GM21786 (cell line): ENCODE measurements around the gene UGT1A9.
"Not testable (repeated sequence)": the region's sequence is repeated elsewhere in the genome, so short reads cannot be mapped to it uniquely, and the experiment has no call there.

Experiments
- ATAC-seq: cut with Tn5 transposase; IDR thresholded peaks from one replicate; pipeline ENCODE4 v1.9.1; 2021; ENCODE audit not compliant: unreplicated experiment

The UGT1A9 gene

GRCh38 chr2:233679196-233679595 lies 7.5 kb downstream of the UGT1A9 start:
- no peak for ATAC-seq

- no peak for ATAC-seq
Measured at GRCh38 chr2:233680361-233681045, 8.8 kb downstream of the UGT1A9 start.

- no peak for ATAC-seq
Measured at GRCh38 chr2:233681521-233682099, 9.9 kb downstream of the UGT1A9 start, which contains the start of gene UGT1A7. TSS of gene UGT1A7 (plus strand) at chr2:233681901. CDS start at chr2:233681938, 37 bp downstream.

- no peak for ATAC-seq
Measured at GRCh38 chr2:233684640-233685039, 12.9 kb downstream of the UGT1A9 start.

GRCh38 chr2:233686928-233687327 lies 15.2 kb downstream of the UGT1A9 start:
- ATAC-seq, result no peak

GRCh38 chr2:233688341-233688740 lies 16.6 kb downstream of the UGT1A9 start:
- ATAC-seq, result no peak

GRCh38 chr2:233689031-233689430 lies 17.3 kb downstream of the UGT1A9 start:
- ATAC-seq, result no peak

GRCh38 chr2:233689501-233689900 lies 17.8 kb downstream of the UGT1A9 start:
- no peak for ATAC-seq

- ATAC-seq, result no peak
Measured at GRCh38 chr2:233690444-233690843, 18.7 kb downstream of the UGT1A9 start.

- no peak for ATAC-seq
Measured at GRCh38 chr2:233691443-233692433, 20.0 kb downstream of the UGT1A9 start.

- no peak for ATAC-seq
Measured at GRCh38 chr2:233692648-233693047, 20.9 kb downstream of the UGT1A9 start, which contains the start of gene UGT1A6. TSS of gene UGT1A6 (plus strand) at chr2:233692890. CDS start at chr2:233693005, 115 bp downstream.

- no peak for ATAC-seq
Measured at GRCh38 chr2:233693963-233694362, 22.3 kb downstream of the UGT1A9 start.

GRCh38 chr2:233698740-233699139 lies 27.0 kb downstream of the UGT1A9 start:
- ATAC-seq, result no peak

- no peak for ATAC-seq
Measured at GRCh38 chr2:233699424-233700027, 27.8 kb downstream of the UGT1A9 start.

GRCh38 chr2:233700028-233700635 lies 28.4 kb downstream of the UGT1A9 start:
- ATAC-seq, result no peak

- not testable (repeated sequence) for ATAC-seq
Measured at GRCh38 chr2:233700842-233701241, 29.1 kb downstream of the UGT1A9 start.

- ATAC-seq, result no peak
Measured at GRCh38 chr2:233702238-233702637, 30.5 kb downstream of the UGT1A9 start.

- no peak for ATAC-seq
Measured at GRCh38 chr2:233705911-233706506, 34.3 kb downstream of the UGT1A9 start.

- no peak for ATAC-seq
Measured at GRCh38 chr2:233706720-233707119, 35.0 kb downstream of the UGT1A9 start.
